Measurements from ENCODE around the gene U2AF2. TPM values are rescaled to one million over a fixed set of nuclear protein-coding genes. Genes with fewer than 3 reads are reported as not detected.

U2AF2 gene
- polyA plus RNA-seq, 3 donors, result 156 to 170 (median 157) TPM

DNA sequence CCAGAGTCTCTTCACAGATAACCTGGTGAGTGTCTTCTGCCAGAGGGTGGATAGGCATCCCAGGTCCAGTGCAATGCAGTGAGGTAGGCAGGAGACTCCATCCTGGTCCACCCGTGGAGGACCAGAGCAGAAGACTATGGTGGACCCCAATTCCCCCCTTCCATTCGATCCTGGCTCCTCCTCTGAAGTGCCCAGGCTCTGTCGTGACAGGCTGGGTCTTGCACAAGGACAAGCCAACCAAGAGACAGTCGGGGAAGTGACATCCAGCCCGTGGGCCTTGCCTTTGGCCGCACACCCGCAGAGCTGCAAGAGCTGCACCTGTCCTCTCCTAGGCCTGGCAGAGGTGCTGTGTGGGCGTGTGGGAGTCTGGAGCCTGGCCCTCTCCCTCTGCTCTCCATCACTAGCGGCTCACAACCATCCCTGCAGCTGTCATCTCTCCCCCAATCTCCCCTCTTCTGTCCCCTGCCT lies 33.6 kb upstream of the U2AF2 start:
- DNase-seq (ENCODE audit: low read depth in 3 of 3, low spot score in 2 of 3), result no peak

DNA sequence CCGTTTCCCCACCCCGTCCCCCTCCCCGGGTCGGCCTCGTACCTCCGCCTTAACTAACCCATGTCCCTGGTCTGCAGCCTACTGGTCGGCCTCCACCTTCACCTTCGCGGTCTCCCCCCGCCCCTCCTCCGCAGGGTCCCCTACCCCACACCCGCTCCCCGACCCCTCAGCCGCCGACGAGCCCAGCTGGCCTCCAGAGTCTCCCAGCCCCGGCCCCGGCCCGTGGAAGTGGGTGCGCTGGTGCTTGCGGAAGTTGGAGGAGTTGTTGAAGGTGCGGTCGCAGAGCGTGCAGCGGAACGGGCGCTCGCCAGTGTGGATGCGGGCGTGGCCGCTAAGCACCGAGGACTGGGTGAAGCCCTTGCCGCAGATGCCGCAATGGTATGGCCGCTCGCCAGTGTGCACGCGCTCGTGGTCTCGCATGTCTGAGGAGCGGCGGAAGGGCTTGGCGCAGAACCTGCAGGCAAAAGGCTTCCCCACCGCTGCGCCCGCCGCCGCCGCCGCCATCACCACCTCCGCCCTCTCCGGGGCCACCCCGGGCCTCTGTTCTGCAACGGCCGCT lies 33.1 kb upstream of the U2AF2 start:
- DNase-seq (ENCODE audit: low read depth in 3 of 3, low spot score in 2 of 3), result no peak

DNA sequence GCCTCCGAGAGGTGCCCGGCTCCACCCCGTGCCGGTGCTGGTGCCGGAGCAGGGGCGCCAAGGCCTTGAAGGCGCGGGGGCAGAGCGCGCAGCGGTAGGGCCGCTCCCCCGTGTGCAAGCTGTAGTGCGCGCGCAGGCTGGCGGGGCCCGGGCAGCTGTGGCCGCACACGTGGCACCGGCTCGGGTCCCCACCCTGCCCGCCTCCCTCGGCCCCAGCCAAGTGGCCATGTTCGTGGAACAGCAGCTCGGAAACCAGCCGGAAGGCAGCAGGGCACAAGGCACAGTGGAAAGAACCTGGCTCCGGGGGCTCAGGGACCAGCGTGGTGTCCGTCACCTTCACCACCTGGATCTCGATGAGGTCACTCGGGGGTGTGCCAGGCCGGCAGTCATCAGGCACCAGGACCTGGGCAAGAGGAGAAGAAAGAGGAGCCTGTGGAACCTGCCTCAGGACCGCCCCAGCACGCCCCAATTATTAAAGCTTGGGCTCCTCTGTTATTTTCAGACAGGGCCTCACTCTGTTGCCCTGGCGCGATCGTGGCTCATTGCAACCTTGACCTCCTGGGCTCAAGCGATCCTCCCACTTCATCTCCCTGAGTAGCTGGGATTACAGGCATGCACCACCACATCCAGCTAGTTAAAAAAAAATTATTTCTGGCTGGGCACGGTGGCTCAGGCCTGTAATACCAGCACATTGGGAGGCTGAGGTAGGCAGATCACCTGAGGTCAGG lies 32.4 kb upstream of the U2AF2 start:
- no peak for DNase-seq (ENCODE audit: low read depth in 3 of 3, low spot score in 2 of 3)

DNA sequence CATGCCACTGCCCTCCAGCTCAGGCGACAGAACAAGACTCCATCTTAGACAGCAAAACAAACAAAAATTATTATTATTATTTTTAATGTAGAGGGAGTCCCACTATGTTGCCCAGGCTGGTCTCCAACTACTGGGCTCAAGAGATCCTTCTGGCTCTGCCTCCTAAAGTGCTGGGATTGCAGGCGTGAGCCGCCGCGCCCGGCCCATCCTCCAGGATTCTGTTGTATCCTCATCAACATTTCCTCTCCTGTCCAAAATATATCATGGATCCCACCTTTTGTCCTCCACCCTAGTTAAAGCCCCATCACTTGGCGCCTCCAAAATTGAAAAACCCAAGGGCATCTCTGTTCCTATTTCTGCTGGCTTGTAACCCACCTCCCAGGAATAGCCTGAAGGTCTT lies 31.7 kb upstream of the U2AF2 start:
- no peak for DNase-seq (ENCODE audit: low read depth in 3 of 3, low spot score in 2 of 3)

DNA sequence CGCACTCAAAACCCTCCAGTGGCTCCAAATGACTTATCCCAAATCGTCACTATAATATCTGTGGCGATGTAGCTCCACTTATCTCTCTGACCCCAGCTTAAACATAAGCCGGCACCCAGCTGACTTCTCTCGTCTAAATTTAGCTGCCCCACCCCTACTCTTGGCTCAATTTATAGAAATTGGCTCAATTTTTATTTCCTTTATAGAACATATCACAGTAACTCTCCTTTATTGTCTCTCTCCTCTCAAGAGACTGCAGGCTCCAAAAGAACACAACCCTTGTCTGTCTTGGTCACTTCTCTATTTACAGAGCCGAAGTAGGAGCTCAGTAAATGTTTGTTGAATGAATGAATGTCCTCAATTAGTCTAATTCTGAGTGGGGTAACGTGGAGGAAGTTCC lies 31.3 kb upstream of the U2AF2 start:
- no peak for DNase-seq (ENCODE audit: low read depth in 3 of 3, low spot score in 2 of 3)

DNA sequence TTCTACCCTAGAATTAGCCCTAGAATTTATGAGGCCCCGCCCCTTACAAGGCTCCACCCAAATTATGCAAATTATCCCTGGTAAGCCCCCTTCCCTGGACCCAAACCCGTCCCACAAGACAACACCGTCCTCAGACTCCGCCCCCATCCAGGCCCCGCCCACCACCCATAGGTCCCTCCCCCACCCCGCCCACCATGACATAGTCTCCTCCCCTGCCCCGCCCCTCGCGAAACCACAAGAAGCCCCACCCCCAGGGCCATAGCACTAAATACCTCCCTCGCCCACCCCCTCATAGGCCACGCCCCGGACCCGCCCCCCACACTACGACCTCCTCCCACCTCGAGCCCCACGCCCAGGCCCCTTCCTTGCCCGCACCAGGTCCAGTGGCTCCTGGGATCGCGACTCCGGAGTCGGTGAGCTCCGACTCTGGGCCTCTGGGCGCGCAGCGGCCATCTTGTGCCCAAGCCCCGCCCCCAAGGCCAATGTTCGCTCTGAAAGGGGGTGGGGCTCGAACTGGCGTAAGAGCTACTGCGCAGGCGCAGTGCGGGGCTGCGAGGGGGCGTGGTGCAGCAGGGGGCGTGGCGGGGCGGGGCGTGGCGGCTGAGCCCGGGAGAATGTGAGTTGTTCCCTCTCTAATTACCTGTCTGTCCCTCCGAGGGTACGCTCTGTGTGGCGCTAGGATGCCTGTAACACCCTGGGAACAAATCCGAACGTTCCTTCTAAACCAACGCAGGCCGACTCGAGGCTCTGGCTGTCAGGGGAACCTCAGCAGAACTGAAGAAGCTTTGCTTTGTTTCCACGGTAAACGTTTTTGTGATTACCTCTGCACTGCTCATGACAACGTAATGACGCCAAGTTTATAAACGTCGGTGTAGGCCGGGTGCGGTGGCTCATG lies 30.5 kb upstream of the U2AF2 start, which contains the start of gene ZNF784:
Gene ZNF784, minus strand, starts transcription at position 458 of the 895 bp plus-strand sequence. Its CDS starts 5 bp downstream, at position 453.
- DNase-seq (ENCODE audit: low read depth in 3 of 3, low spot score in 2 of 3), result peak in 2 of 3 donors; percentile 82 to 88

DNA sequence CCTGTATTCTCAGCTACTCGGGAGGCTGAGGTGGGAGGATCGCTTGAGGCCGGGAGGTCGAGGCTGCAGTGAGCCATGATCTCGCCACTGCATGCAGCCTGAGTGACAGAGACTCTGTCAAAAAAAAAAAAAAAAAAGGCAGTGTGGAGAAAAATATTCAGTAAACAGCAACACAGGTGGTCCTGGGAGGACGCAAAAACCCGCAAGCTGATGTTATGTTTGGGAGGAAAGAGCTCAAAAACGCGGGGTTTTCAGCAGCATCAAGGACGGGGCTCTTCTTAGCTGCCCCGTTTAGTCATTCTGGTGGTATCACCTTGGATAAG lies 29.9 kb upstream of the U2AF2 start:
- DNase-seq (ENCODE audit: low read depth in 3 of 3, low spot score in 2 of 3), result no peak

DNA sequence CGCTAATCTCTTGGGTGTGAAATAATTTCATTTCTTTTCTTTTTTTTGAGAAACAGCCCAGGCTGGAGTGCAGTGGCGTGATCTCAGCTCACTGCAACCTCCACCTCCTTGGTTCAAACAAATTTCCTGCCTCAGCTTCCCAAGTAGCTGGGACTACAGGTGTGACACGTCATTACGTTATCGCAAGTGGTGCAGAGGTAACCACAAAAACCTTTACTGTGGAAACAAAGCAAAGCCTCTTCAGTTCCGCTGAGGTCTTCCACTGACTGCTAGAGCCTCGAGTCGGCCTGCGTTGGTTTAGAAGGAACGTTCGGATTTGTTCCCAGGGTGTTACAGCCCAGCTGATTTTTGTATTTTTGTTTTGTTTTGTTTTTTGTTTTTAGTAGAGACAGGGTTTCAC lies 28.5 kb upstream of the U2AF2 start:
- DNase-seq (ENCODE audit: low read depth in 3 of 3, low spot score in 2 of 3), result no peak

DNA sequence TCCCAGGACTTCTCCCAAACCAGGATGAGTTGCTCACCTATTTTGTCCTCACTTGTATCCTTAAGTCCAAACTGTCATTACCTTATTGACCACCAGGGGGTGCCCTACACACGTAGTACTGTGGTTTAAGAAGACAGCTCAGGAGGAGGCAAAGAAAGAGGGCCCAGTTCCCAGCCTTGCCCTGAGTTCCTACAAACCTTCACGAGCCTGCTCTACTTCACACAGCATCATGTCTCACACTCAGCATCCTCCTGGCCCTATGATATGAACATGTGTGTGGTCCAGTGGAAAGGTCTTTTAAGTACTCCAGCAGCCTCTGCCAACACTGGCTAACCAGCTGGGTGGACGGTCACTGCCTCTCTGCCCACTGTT lies 22.4 kb upstream of the U2AF2 start:
- peak in 2 of 3 donors; percentile 85 to 86 for DNase-seq (ENCODE audit: low read depth in 3 of 3, low spot score in 2 of 3)

DNA sequence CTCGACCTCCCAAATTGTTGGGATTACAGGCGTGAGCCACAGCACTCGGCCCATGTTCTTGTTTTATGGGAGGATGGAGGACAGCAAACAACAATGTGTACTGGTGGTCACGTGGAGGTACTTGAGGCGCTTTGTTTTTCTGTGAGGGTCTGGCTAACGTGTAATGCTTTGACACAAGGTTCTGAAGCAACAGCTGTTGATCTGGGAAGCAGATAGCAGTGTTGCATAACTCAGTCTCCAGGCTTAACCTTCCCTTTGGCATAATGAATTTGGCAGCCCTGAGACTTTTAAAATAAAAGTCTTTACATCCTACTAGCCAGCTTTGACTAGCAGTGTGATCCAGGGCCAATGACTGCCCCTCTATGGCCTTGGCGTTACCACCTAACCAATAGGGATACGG lies 21.0 kb upstream of the U2AF2 start:
- no peak for DNase-seq (ENCODE audit: low read depth in 3 of 3, low spot score in 2 of 3)

DNA sequence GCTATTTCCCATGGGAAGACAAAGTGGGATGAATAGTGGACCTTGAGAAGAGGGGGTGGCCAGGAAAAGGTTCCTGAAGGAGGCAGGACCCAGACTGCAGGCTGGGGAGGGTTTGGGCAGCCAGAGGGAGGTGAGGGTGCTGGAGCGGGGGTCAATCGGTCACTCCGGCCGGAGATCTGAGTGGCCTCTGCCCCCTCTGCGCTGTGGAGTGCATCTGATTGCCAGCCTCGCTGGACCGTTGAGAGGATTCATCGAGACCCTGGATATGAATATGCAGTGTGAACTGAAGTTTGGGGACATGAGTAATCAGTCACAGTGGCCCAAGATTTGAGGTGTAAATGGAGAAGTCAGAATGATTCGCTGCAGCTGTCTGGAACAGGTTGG lies 19.5 kb upstream of the U2AF2 start:
- DNase-seq (ENCODE audit: low read depth in 3 of 3, low spot score in 2 of 3), result no peak

DNA sequence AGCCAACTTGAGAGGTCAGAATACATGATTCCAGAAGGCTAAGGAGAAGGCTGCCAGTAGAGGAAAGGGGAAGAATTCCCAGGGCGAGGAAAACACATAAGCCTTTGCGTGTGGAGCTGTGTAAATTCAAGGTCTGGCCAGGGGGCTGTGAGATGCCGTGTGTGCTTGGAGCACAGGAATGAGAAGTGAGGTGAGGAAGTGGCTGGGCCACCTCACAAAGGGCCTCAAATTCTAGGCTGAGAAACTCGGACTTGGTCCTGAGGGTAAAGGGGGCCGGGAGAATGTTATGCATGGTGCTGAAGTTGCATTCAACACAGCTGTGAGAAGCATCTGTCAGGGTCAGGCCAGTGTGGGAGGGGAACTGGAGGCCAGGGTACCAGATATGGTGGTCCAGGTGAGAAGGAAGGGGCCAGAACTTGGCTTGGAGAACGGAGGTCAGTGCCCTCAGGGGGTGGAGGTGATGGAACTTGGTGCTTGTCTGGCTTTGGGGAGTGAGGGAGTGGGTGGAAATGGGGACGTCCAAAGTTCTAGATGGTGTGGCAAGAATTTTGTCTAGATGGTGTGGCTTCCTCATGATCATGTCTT lies 18.9 kb upstream of the U2AF2 start:
- DNase-seq (ENCODE audit: low read depth in 3 of 3, low spot score in 2 of 3), result no peak

DNA sequence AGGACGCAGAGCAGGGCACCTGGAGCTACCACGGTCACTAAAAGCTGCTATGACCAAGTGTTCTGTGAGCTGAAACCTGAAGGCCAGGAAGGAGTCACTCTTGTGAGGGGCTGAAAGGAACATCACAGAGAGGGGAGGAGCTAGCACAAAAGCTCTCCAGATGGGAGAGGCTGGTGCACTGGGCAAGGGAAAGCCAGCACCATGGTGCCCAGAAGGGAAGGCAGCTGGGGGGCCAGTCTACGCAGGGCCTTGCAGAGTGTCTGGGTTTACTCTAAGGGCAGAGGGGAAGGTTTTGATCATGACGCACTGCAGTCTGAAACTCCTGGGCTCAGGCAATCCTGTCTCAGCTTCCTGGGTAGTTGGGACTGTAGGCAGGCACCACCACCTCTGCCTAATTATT lies 18.1 kb upstream of the U2AF2 start:
- no peak for DNase-seq (ENCODE audit: low read depth in 3 of 3, low spot score in 2 of 3)

DNA sequence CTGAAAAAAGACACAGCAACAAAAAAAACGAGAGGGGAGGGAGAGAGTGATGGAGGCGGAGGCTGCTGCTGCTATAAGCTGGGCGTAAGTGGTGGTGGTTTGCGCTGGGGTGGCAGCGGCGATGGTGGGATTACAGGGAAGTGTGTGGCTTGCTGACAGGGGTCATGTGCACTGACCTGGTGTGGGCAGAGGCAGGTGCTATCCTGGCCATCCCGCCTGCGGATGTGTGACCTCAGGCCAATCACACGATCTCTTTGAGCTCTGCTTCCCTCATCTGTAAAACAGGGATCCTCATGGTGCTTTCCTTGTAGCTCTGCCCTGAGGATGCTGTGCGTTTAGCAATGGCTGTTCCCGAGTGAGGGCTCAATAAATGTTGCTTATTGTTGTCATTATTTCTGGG lies 17.3 kb upstream of the U2AF2 start:
- DNase-seq (ENCODE audit: low read depth in 3 of 3, low spot score in 2 of 3), result no peak

DNA sequence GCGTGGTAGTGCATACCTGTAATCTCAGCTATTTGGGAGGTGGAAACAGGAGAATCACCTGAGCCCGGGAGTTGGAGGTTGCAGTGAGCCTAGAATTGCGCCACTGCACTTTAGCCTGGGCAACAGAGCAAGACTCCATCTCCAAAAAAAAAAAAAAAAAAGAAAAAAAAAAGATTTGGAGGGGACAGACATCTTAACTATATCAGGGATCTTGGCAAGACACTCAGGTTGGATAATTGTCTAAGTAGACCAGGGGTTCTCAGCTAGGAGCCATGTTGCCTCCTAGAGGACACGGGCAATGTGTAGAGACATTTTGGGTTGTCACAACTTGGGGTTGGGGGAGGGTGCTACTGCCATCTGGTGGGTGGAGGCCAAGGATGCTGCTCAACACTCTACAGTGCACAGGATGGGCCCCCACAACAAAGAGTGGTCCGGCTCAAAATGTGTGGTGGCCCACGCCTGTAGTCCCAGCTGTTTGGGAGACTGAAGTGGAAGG lies 15.9 kb upstream of the U2AF2 start:
- DNase-seq (ENCODE audit: low read depth in 3 of 3, low spot score in 2 of 3), result no peak

DNA sequence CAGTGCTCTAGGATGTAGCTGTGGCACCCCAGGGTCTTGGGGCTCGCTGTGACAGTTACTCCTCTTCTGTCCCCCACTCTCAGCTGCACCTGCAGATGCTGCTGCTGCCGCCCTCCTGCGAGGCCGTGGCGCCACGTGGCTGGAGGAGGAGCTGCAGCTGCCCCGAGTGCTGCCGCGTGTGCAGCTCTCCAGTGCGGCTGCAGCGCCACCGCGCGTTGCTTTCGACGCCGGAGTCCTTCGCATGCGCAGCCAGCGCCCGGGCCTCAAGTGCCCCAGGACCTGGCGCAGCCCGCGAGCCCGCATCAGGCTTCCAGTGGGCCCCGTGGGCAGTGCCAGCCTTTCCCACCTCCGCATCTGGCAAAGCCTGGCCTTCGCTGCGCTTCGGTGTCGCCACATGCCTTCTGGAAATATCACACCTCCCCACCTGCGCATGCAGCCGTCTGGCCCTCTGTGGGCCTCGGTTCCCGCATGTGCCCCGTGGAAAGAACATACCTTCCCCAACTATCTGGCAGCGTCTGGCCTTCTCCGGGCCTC lies 14.7 kb upstream of the U2AF2 start:
- DNase-seq (ENCODE audit: low read depth in 3 of 3, low spot score in 2 of 3), result no peak

DNA sequence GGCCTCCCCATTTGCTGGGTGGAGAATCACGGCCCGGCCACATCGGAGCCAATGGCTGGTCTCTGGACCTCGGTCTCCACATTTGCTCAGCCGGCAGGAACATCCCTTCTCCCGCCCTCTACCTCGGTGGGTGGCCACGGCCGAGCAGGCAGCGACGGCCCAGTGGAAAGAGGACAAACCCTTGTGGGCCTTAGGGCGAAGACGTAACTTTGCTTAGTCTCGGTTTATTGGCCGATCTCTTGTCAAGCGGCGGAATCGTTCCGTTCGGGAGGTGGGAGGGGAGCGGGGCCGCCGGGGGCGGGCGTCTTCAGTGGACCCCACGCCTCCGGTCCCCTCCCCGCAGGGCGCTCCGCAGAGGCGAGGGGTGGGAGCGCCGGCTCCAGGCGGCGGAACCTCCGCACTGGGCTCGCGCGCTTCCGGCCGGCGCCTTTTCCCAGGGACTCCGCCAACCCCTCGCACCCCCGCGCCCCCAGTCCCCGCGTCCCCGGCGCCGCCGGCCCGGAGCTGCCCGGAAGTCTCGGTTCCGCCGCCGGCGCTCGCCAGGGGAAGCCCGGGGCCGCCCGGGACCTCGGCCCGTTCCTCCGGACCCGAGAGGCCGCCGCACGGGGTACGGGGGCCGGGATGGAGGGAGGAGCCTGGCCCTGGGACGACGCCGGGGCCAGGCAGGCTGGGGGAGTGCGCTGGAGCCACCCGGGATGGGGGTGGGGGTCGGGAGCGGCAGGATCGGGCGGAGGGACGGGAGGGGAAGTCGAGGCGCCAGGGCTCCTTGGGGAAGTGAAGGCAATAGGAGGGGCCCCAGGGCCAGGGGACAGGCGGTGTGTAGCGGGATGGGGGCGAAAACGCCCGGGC lies 14.0 kb upstream of the U2AF2 start, which contains the start of gene ZNF580:
Gene ZNF580, plus strand, starts transcription at position 426 of the 849 bp plus-strand sequence. CDS start 1,507 bp downstream, outside the sequence.
- no peak for DNase-seq (ENCODE audit: low read depth in 3 of 3, low spot score in 2 of 3)

DNA sequence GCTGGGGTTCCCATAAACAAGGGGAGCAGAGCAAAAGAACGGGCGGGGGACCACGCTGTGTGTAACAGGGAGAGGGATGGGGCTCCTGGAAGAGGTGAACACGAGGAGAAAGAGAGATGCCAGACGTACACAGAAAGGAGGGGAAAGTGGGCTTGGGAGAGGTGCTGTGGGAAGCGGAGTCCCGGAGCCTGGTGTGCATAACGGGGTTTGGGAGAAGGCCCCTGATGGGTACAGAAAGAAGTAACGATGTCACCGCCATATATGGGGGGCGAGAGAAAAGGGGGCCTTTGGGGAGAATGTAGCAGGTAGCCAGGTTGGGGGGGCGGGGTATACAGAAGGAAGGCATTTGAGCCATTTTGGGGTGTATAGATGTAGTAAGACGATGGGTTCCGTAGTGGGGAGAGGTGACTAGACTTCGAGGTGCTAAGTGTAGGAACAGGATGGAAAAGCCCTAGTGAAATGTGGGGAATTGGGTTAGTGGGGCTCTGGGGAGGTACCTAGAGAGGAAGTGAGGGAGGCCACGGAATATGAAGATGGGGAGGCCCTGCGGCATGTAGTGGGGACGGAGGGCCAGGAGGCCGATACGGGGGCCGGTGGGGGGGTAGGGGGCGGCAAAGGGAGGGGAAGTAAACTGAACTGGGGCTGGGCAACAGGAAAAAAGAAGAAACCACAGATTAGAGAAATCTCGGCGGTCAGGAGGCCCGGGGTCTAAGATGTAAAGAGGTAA lies 13.2 kb upstream of the U2AF2 start:
- DNase-seq (ENCODE audit: low read depth in 3 of 3, low spot score in 2 of 3), result no peak
